Mucosa of gallbladder (tissue), 1 donor: ENCODE data around the gene UROC1. TPM values are rescaled to one million over a fixed set of nuclear protein-coding genes. Genes with fewer than 3 reads are reported as not detected.

ENCODE experiments used
- DNase-seq: peaks from one replicate; pipeline ENCODE4 v3.0.0-alpha.2; 2020; ENCODE audit warnings: low spot score
- total RNA-seq: library from RNA; stranded (reverse); gene quantifications from one replicate; pipeline ENCODE4 v1.2.1, GENCODE V29; 2021
- donor health status: DM: no; HTN: no; CAD: no.

UROC1 gene
- total RNA-seq, 1 donor from 2014 or later, result 0.14 TPM

DNA sequence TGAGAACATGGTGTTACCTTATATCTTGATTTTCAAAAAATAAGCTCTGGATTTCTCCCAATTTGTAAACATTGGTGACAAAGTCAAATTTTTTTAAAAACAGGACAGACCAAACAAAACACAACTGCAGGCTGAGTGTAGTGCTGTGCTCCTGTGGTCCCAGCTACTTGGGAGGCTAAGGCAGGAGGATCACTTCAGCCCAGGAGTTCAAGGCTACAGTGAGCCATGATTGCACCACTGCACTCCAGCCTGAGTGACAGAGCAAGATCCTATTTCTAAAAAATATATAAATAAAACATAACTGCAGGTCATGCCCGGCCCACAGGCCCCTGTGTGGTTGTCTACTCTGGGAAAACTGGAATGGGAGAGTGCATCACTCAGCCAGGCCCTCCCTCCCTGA, 37.9 kb downstream of the UROC1 start:
- no peak for DNase-seq

DNA sequence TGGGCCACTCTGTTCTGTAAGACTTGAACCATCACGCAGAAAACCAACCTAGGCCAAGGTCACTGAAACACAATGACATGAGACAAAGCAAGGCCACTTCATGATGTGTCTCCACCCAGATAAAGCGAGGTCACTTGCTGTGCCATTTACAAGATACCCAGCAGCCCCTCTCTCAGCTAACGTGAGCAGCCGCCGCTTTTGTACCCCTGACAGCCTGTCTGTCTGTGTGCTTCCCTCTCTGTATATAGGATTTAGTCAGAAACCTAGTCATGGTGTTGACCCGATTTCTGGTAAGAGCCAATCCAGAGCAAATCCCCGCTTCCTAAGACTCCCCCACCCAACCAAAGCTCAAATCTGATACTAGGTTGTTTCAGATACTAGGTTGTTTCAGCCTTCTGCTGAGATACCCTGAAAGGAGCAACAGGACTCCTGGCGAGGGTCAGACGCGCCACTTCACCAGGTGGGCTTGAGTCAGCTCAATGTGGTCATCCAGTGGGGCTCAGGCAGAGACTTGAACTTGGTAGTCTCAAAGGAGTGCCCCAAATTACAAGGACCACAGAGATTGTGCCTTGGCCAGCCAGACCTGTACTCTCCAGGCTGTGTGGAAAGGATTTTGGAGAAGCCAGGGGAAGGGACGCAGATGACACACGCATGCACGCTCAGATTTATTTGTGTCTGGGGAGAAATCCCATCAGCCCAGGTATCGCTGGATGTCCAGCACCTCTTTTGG, 38.8 kb downstream of the UROC1 start:
- DNase-seq, result no peak

DNA sequence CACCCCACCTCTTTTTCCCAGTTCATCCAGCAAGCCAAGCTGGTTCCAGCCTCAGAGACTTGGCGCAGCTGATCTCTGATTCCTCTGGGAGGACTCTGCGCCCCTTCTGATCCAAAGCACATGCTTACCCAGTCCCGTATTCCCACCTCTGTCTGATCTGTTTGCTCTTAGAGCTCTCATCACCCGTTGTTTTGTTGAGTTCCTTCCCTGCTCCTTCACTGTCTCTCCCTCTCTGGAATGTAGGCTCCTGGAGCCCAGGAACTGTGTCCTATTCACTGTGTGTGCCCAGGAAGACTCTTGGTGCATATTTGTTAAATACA, 40.6 kb downstream of the UROC1 start:
- no peak for DNase-seq

DNA sequence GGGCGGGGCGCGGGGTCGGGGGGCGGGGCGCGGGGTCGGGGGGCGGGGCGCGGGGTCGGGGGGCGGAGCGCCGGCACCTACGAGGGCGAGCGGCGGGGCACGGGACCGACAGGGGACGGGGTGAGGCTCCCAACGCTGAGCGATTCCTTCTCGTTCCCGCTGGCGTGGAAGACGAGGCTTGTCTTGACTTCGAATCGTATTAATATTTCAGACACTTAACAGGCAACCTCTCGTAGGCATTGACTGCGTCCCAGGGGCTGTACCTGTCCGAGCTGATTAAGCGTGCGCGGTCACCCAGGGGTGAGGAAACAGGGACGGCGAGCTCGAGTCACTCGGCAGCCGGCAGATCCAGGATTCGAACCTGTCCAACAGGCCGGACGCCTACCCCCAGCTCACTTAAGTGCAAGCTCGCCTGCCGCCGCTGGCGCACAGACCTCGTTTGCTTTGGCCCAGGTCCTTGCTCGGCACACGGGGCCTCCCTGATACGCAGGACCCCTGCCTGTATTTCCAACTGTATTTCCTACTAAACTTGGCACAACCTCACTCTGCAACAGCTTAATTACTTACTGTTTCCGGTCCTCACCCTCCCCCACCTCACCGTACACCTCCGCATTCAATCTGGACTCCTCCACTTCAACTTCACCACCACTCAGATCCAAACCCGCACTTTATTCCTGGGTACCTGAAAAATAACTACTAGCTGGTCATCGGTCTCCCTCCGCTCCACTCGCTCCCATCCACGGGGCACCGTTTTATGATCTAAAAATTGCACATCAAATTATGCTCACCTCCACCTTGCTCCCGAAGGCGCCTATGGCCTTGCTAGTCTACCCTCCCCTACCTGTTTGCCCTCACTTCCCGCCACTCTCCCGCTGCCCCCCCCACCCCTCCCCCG, 41.2 kb downstream of the UROC1 start:
- DNase-seq, result peak; percentile 44

DNA sequence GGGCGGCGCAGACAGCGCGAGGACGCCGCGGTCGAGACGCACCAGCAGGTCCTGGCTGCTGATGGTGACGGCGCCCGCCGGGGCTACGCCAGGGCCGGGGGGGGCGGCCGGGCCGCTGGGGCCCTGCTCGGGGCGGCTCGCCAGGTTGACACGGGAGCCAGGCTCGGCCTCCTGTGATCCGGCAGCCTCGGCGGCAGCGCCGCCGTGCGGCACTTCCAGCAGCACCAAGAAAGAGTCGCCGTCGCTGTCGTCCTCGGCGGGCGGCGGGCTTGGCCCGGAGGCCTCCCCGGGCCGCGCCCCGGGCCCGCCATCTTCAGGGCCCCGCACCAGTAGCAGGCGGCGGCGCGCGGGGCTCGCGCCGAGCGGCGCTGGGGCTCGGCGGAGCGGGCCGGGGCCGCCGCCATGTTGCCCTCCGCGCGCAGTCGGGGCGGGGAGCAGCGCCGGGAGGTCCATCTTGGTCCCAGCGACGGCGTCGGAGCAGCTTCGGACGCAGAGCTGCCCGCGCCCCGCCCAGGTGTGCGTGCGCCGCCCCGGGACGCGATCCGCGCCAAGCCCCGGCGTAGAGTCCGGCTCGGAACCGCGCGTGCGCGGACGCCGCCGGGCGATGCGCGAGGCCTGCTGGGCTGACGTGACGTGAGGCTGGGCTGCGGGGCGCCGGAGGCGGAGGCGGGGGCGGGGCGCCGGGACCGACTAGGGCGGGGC, 42.0 kb downstream of the UROC1 start, which contains the start of gene ZXDC:
Gene ZXDC (minus strand): TSS at position 479 of the 702 bp plus-strand sequence. CDS start 26 bp downstream, at position 453.
- peak; percentile 96 for DNase-seq

DNA sequence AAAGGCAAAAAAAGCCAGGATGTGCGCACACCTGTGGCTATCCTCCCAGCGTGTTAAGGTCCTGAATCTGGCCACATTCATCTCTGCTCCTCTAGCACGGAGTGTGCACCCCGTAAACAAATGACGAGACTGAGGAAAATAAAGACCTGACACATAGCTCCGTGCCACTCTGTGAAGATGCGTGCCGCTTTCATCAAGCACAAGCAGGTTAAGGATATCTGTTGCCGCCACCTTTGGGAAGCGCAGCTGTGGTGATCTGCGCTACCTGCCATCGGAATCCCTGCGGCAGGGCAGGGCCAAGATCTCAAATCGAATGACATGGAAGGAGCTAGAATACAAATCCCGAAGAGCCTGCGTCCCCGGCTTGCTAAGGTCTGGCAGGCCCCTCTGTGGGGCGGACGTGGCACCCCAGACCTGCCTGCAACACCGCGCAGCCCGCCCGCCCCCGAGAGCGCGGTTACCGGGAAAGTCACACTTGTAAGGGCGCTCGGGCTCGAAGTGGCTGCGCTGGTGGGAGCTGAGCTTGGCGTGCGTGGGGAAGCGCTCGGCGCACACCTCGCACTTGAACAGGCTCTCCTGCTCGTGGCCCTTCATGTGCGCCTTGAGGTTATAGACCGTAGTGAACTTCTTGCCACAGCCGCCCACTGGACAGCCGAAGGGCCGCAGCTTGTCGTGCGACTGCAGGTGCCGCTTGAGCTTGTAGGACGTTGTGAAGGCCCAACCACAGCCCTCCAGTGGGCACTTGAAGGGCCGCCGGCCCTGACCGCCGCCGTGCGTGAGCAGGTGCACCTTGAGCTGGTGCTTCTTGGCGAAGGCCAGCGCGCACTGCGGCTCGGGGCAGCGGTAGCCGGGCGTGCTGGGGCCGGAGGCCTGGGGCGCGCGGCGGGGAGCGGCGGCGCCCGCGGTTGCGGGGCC, 42.8 kb downstream of the UROC1 start:
- DNase-seq, result peak; percentile 23

DNA sequence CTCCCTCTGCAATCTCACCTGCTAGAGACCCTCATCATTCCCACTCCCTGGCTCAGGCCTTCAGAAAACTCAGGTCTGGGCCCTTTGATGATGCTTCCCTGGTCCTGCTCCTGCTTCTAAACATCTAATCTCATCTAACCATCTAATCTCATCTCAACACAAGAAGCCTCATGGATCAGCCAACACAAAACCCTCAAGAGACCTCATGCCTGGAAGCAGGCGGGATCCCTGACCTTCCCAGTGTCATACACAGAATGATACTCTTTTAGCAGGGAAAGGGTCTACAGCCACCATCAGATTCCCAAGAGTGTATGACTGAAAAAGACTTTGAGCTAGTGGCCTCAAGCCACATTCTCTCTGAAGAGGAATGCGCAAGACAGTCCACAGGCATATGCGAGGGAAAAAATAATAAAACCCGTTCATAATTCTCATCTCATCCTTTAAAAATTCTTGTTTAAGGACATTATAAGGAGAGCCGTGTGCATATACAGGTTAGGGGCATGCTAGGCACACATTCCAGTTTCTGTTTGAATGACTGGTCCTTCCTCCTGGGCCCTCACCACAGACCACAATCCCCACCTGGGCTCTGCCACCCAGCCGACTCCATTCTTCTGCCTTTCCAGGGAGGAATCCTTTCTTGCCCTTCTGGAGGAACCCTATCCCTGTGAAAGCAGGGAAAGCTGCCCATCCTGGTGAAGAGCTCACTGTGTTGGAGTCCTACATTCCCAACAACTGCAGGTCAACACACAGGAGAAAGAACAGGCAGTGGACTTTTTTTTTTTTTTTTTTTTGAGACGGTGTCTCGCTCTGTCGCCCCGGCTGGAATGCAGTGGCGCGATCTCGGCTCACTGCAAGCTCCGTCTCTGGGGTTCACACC, 44.0 kb downstream of the UROC1 start:
- DNase-seq, result no peak

DNA sequence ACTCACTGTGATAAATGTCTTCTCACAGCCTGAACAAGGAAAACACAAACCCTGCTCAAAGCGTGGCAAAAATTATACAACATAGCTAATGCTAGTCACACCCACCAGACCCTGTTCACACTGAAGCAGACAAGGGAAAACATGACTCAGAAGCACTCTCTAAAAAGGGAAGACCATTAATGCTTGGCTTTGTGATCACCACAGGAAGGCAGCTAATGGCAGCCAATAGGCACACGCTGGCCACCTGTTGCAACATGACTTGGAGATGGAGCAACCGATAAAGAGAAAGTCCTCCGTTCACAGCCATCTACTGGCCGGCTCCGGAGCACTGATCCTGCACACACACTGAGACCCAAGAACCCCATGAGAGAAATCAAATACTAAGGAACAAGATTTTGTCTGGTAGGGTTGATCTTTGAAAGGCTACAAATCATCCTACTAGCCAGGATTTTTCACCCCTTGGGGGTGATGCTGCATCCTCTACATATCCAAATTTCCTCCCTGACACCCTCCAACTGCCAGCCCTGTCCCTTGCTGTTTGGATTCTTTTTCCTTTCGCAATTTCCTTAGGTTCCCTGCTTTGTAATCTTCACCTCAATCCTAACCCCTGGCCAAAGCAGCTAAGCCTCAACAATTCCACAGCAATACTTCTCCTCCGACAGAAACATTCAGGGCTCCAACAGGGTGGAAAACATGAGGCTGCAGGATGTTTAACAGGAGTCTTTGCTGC, 45.1 kb downstream of the UROC1 start:
- DNase-seq, result peak; percentile 45

DNA sequence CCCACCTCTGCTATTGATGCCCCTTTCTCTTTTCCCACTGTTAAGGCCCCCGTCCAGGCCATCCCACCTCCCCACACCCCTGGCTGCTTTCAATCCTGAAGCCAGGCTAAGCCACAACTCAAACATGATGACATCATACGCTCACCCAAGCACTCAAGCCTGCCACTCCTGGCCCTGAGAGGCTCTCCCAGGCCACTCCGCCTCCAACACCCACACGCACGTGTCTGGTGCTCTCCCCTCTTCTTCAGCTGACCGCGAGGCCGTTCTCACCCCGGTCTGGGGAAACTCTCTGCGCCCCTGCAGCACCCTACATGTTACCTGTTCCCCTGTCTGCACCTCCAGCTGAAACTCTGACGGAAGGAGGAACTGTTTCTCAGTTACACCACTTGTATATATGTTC, 48.1 kb downstream of the UROC1 start:
- DNase-seq, result no peak

DNA sequence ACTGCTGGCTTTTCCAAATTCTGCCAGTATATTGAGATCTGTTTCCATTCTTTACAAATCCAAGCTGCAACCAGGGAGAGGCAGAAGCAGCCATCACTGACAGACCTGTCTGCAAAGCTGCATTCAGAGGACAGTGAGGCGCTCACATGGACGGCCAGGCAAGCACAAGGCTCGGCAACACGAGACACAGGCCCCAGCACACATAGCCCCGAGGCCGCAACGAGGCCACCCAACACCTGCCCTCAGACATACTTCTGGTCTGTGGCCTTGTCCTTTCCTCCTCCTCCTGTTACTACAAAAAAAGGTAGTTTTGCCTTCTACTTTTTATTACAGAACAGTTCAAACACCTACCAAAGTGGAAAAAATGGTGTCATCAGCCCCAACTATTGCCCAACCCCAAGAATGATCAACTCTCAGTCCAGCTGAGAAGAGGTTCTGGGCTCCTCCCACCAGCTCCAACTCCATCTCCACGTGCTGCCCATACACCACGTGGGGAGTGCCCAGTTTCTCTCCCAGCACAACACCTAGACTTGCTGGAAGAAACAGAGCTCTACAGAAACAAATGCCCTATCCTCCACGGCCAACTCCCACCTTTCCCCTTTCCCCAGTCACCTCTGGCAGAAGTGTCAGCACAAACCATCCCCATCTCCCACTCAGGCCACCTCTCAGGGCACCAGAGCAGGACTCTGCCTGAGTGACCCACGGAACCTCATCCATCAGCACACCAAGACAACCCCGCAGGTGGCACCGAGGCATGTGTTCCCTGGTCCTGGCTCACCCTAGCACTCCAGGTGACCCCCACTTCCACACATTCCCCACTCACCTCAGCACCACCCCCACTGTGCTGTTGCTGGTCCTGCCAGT, 49.3 kb downstream of the UROC1 start:
- no peak for DNase-seq

DNA sequence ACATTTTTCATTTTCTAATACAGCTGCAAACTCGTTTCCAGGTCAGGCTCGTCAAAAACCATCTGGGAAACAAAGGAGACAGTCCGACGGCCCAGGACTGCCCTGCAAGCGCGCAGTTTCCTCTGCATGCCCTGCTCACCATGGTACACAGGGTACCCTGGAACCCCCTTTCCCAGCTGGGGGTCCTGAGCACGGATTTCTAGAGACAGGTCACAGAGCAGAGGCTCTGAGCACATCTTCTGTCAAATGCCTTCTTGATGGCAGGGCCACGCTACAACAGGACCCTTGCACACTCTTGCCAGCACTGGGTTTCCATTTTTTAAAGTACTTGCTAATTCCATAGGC, 50.0 kb downstream of the UROC1 start:
- DNase-seq, result no peak

DNA sequence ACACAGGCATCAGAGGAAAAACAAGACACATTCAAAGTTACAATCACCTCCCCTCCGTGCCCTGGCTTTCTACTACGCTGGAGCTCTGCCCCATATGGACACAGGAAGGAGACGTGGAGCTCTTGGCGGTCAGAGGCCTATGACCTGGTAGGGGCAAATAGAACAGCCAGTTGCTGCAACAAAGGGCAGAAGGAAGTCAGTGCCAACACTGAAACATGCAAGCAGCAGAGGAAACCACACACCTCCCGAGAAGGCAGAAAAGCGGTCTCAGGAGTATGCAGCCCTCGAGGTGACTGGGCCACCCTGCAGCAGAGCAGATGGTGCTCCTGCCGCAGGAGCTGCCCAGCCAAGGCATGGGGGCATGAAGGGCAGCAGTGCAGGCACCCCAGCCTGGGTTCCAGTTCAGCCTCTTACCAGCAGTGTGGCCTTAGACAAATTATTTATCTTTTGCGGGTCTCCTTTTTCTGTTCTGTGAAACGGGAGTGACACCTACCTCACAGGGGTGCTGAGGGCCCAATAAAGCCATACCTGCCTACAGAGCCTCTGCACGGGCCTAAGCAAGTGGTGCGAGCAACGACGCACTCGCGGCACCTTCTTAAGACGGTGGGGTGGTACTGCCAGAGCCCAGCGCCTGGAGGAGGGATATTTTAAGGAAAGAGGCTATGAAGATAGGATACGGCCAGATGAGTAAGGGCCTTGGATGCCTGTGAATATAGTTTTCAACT, 50.5 kb downstream of the UROC1 start:
- DNase-seq, result no peak

DNA sequence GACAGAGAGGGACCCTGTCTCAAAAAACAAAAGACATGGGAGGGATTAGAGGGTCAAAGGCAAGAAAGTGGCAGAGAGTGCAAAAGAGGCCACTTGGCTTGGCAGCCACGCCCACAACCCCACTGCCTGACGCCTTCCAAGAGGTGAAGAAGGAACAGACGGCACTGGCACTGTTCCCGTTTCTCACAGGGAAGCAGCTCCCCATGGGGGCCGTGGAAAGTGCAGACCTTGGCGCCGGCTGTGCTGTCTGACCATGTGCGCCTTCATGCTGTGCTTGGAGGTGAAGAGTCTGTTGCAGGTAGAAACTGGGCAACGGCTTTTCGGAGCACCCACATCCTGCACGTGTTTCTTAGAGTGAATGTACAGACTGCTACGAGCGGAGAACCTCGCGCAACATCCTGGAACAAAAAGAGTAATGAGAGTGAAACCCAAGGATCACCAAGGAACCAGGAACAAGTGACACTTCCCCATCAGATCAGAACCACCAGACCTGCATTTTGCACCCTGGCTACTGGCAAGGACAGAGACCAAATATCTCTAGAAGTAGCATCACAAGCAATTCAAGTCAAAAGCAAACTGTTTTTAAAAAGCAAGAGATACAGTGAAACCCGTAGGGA, 51.5 kb downstream of the UROC1 start:
- no peak for DNase-seq

DNA sequence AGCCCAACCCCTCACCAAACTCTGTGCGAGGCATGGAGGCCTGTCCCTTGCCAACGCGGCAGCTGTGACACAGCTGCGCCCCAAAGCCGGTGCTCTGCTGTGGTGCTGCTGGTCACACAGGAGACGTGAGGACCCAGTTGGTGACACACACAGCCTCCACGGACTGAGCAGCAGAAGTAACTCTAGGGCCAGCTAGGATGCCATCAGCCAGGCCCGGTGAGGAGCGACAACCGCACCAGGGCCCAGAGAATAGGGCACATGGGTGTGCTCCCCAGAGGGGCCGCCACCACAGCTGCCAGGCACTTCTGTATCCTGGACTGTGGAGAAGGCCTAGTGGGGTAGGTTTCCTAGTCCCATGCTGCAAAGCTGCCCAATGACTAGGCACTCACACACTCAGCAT, 52.6 kb downstream of the UROC1 start:
- no peak for DNase-seq

DNA sequence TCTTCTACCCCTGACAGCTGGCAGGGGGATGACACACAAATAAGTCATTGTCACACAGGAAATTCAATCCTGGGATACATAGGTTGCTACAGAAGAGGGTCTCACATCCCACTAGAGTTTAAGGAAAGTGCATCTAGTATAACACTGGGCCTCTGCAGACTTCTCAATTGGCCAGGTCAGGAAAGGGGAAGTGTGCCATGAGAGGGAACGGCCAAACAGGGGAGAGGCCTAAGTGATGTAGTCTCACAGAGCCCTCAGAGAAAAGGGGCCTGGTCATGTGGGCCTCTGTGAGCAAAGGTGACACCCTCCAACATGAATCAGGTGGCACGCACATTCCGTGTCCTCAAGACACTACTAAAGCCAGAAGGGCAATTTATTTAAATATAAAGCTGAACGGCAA, 53.1 kb downstream of the UROC1 start:
- no peak for DNase-seq

DNA sequence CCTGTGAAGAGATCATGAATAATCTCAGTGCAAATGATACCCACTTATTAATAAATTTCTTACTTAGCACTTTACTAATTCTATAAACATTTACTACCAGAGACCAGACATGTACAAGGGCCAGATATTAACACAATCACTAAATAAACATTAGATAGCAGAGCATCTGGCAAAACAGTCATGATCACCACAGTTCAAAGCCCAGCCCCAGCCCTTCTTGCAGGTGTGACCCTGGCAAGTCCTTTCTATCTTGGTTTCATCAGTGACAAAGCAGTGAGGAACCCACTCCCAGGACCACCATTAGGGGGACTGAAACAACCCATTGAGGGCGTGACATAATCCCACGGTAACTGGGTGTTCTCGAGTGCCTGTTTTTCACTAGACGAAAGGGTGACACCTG, 53.5 kb downstream of the UROC1 start:
- no peak for DNase-seq

DNA sequence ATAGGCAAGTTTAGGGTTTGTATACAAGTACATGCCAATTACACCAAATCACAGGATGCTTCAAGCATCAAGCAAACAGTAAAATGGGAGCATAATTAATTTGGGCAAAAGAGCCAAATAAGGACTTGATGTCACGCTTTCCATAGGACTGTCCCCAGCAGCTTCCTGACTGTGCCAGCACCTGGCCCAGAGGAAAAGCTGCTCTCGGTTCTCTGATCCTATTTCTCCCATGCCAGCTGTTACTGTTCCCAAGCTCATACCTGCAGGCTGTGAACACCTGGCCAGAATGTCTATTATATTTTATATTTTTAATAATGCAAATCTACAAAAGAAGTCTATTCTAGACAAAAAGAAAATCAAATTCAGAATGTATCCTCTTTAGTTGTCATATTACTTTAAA, 54.1 kb downstream of the UROC1 start:
- no peak for DNase-seq
